ENCODE data around the gene ISM2.
A peak's percentile ranks its signal among the peaks of the same experiment; 100 is the strongest.

Gene ISM2

DNA sequence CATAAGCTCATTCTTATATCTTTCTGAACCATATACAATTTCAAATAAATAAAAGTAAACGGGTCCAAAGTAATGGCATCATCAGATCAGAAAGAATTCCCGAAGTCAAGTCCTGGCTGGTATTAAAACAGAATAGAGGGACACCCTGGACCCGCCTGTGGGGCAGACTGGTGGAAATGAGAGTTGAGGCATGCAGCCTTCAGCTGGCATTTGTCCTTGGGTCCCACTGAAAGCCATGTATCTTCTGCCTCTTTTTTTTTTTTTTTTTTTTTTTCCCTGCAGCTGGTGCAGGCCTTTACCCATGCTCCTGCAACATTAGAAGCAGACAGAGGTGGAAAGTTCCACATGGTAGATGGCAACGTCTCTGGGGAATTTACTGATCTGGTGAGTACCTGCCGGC is 30.8 kb downstream of the ISM2 start:
- DNase-seq (ENCODE audit: low read depth), result no peak

DNA sequence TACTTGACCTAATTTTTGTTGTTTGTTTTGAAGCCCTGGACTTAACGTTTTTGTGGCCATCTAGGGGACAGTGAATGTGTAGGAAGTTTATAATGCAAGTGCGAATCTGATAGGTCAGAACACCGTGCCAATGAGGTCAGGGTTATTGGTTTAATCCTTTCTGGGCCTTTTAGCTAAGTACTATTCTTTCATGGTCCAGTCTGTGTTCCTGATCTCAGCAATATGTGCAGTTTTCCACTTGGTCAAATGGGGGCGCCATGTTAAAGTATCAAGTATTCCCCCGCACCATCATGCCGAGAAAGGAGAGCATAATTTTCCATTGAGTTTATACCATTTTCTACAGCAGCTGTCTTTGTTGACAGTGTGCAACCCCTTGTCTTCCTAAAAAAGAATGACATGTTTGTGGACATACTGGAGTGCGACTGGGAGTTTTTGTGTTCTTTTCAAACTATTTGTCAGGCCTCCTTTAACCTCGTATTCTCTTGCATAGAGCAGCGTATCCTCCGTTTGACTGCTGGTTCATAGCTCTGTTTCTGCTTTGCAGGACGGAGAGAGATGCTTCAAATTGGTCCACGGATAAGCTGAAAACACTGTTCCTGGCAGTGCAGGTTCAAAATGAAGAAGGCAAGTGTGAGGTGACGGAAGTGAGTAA is 39.4 kb downstream of the ISM2 start:
- peak; percentile 43 for DNase-seq (ENCODE audit: low read depth)

DNA sequence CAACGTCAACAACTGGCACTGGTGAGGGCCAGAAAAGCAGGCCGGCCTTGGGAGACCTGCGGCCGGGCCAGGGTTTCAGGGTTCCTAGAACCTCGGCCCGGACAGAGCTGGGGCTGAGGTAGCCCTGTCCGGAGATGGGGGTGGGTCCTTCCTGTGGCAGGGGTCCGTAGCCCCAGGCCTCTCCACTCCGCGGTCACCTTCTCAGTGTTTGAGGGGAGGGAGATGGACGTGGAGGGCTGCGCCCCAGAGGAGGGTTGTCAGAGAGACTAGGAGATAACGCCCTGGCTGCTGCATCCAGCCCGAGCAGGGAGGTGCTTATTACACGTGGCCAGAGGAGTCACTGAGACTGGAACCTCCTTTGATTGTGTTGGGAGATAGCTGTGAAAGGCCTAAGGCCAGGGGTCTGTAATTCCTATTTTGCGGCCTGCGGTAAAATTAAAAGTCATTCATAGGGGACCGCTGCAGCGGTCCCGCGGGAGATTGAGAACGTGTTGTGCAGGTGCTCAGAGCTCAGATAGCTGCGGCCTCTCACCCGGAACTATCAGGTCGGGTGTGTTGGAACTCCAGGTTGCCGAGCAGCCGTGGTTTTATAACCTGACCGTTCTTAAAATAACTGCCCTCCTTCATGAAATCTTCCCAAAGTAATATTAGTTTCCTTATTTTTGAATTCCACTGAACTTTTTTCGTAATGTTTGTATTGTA is 40.2 kb downstream of the ISM2 start:
- DNase-seq (ENCODE audit: low read depth), result peak; percentile 10

DNA sequence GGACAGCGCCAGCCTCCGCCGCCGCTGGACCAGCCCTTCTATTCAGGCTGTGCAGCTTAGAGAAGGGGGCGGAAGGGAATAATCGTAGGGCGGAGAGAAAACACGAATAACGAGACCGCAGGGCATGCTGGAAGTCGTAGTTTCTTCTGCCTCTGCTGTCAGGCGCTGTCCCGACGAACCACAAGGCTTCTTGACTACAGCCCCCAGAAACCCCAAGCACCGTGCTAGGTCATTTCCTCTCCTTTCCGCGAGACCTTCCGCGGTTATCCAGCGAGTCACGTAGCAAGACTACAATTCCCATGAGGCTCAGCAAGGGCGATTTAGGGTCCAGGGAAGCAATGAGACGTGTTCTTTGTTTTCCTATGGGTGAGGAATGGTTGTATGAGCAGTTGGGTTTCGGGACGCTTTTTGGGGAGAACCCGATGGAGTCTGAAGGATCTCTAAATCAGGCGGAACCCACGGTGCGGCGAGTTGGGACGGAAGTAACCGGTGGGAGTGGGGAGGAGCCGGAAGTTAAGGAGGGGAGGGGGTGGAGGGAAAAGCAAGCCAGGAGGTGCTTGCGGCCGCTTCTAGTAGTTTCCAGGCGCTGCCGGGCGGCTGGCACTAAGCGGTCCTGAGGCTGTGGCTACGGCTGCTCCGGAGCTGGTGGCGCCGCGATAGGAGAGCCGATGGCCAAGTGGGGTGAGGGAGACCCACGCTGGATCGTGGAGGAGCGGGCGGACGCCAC is 40.9 kb downstream of the ISM2 start, which contains the start of the genes AHSA1 and VIPAS39:
Gene AHSA1 (plus strand): TSS at position 572 of the 727 bp plus-strand sequence. CDS start 97 bp downstream, at position 669.
Gene VIPAS39 (minus strand): TSS at position 80 of the 727 bp plus-strand sequence. CDS start 3,499 bp downstream, outside the sequence.
- DNase-seq (ENCODE audit: low read depth), result peak; percentile 76

DNA sequence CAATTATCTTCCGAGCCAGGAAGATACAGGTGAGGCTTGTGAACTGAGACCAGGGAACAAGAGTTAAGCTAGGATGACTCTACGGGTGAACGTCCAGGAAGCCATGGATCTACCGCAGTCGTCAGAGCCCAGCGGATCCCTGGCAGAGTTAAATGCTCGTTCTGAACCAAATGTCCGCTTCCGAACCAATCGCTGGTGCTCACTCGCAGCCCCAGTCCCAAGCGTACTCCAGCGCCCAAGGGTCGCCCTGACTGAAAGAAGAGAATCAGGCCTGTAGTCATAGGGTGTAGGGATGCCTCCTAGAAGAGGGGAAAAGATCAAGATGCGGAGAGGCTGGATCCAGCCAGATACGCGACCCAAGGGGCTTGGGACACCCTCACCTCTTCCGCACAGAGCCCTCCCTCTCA is 41.5 kb downstream of the ISM2 start:
- no peak for DNase-seq (ENCODE audit: low read depth)

DNA sequence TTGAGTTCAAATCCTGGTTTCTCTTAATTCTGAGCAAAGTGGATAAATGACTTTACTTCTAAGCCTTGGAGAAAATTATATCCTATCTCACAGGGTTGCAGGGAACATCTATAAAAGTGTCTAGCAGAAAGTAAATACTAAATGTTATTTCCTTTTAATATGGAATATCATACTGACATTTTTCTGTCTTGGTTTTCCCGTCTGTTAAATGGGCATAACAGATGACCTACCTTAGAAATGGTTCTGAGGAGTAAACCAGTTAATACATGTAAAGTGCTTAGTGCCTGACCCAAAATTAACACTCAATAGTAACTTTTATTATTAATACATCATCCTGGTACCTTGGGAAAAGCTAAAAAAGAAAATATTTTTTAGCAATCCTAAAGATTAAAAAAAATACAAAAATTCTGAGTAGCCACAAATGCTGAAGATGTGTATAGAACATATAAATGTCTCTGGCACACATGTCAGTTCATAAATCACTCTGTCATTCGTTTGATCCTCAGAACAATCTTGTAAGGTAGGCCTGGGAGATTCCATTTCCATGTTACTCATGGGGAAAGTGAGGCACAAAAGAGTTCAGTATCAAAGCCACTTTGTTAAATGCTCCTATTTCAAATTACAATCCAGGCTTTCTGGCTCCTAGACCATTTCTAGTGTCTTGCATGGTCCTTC is 42.5 kb downstream of the ISM2 start:
- no peak for DNase-seq (ENCODE audit: low read depth)

DNA sequence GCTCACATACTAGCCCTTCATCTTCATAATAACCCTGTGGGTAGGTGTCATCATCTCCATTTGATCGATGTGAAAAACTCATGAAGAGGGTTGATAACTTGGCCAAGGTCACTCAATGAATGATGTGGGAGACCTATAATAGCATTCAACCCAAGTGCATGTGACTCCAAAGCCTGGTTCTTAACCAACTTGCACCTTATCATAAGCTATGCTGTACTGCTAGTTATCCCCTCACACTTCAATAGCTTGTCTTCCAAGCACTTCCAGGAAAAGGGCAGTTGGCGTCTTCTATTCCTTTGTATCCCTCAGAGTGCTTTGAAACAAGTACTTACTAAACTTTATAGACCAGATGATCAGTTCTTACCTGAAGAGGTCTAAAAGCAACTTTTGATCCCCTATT is 56.4 kb downstream of the ISM2 start:
- no peak for DNase-seq (ENCODE audit: low read depth)

DNA sequence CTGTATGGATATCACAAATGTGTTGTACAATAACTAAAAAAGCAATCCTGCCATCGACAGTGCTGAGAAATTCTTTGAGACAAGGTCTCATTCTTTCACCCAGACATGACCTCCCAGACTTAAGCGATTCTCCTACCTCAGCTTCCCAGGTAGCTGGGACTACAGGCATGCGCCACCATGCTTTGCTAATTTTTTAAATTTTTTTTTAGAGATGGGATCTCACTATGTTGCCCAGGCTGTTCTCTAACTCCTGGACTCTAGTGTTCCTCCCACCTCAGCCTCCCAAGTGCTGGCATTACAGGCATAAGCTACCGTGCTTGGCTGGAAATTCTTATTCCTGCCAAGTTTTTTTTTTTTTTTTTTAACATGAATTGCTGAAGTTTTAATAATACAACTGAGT is 58.8 kb downstream of the ISM2 start:
- no peak for DNase-seq (ENCODE audit: low read depth)

DNA sequence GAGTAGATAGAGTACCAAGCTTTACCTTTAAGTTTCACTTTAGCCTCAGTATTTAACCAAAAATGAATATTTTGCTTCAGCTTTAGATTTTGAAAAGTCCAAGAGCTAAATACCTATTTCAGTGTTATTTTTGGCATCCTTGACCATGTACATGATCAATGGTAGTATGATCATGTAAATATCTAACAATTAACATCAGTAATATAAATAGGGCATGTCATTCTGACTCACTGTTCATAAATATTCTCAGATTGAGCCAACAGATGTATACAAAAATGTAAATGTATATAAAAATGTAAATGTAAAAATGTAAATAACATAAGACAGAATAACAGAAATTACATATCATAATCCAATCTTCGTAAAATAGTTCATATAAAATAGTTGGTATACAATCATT is 60.0 kb downstream of the ISM2 start:
- no peak for DNase-seq (ENCODE audit: low read depth)

DNA sequence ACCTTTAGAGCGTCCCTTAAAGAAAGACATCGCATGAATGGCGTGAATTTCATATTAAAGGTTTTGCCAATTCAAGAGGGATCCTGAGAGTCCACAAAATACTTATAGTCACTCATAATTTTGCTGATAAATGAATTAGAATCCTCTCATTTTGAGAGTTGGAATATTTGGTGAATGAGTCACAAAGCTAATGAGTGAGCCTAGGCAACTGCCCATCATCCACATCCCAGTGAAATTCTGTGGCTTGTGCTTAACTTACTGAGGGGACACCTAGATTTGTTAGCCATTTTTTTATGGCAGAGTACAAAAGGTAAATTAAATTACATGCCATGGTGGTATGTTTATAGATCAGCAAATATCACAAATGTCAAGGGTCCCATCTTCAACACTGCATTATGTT is 62.6 kb downstream of the ISM2 start:
- DNase-seq (ENCODE audit: low read depth), result no peak

DNA sequence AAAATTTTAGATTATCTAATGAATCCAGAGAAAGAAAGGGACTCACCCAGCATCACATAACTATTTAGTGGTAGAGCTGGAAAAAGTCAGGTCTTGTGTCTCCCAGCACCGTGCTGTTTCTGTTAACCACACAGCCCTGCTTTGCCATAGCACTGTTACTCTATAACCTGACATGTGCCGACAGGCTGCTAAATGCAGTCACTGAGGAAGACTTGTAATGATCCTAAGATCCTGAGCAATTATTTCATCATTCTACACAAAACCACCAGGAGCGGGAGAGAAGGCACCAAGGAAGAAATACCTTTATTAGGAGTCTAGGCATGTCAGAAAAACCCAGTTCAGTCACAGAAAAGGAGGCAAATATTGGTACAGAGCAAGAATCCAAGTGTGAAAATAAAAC is 72.2 kb downstream of the ISM2 start:
- DNase-seq (ENCODE audit: low read depth), result no peak

DNA sequence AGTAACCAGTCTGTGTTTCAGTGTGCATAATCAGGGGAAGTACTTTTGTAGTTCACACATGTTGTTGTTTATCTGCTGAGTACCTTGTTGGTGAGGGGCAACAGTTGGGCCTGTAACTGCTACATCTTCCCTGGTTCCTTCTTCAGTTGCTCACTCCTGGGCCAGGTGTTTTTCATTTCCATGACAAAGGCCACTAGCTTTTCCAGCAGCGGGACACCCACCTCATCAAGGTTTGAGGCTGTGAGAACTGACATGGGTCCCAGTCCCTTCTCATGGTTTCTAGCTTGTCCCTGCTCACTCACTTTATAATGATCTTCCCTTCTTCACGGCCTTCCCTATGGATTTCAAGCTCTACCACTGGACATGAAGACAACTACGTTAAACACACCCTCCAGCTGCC is 73.8 kb downstream of the ISM2 start:
- no peak for DNase-seq (ENCODE audit: low read depth)
